Natural killer cell treated with Interleukin-12 subunit alpha and Interleukin-12 subunit beta and Interleukin-15 and Interleukin-18, amount 100 ng/mL, for 72 hours (primary cell): ENCODE data around the gene DPP6. TPM values are rescaled to one million over a fixed set of nuclear protein-coding genes. Genes with fewer than 3 reads are reported as not detected.

Experiments used
- ATAC-seq, 2 donors: fragments of 150-1000 bp; cut with Tn5 transposase in 1 of 2; sonication (Bioruptor Pico), chemical (Tn5 transposase) in 1 of 2; 2 replicates each; pipeline ENCODE4 v1.10.0; 2021
- DNase-seq: peaks from one replicate; pipeline ENCODE4 v3.0.0; 2022; ENCODE audit warnings: low spot score
- H3K27ac Mint-ChIP-seq, 2 donors: 1 replicate in 1 of 2; 2 replicates in 1 of 2; pipeline ENCODE4 v1.8.0; 2022; ENCODE audit warnings: mixed read lengths in 2 of 2, mild to moderate bottlenecking in 1 of 2, moderate library complexity in 1 of 2
- H3K27me3 Mint-ChIP-seq, 2 donors: 1 replicate in 1 of 2; 2 replicates in 1 of 2; pipeline ENCODE4 v1.8.0; 2022; ENCODE audit warnings: mixed read lengths in 2 of 2
- H3K36me3 Mint-ChIP-seq: one replicate; pipeline ENCODE4 v1.8.0; 2022; ENCODE audit warnings: mixed read lengths
- H3K4me1 Mint-ChIP-seq, 2 donors: 1 replicate in 1 of 2; 2 replicates in 1 of 2; pipeline ENCODE4 v1.8.0; 2022; ENCODE audit warnings: low read depth in 2 of 2, mixed read lengths in 2 of 2, mild to moderate bottlenecking in 1 of 2
- H3K4me3 Mint-ChIP-seq: one replicate; pipeline ENCODE4 v1.8.0; 2022; ENCODE audit warnings: mixed read lengths
- H3K9me3 Mint-ChIP-seq: 2 replicates; pipeline ENCODE4 v1.8.0; 2022; ENCODE audit warnings: mixed read lengths
- total RNA-seq, 2 donors: library from RNA; stranded (reverse); gene quantifications; one replicate each; pipeline ENCODE4 v1.2.3, GENCODE V29; 2022

DPP6 gene
- total RNA-seq, 2 donors from 2014 or later = not detected

DNA sequence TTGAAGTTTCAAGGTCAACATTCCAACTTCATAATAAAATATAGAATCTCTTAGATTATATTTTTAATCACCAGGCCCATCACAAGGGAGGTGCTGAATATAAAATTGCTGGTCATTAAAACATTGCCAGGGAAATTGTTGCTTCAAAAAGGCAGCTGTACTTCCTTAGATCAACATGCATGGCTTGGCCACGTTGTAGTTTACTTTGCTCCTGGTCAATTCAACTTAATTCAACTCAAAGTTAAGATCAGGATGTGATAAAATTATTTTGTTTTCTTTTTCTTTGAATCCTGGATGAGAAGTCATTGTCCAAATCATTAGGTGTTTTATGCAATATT lies 633.3 kb downstream of the DPP6 start:
- no peak overlapping the region for H3K27ac Mint-ChIP-seq
- no peaks in the 10 kb centered on the region for H3K4me1 Mint-ChIP-seq
- H3K9me3 Mint-ChIP-seq = peaks cover 14% of the 10 kb centered on the region
- H3K27me3 Mint-ChIP-seq = no peaks in the 10 kb centered on the region
- H3K4me3 Mint-ChIP-seq = no peak overlapping the region
- H3K36me3 Mint-ChIP-seq = no peaks in the 10 kb centered on the region
- ATAC-seq (no peak), DNase-seq (no peak)

DNA sequence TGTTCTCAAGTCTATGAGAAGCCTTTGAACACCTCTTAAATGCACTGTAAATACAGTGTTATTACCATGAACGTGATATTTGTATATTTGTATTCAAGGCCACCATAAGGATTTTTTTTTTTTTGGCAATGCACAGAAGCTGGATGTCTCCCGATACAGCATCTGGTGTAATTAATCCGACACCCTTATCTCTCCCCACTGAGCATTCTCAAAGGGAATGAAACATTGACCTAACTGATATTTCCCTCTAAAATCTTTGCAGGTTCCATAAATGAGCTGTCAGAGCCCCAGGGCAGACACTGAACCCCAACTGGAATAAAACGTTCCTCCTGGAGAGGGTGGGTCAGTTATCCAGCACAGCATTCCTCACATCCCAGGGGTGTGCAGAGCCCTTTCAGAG lies 634.1 kb downstream of the DPP6 start:
- no peak overlapping the region for H3K4me3 Mint-ChIP-seq
- peaks cover 14% of the 10 kb centered on the region for H3K9me3 Mint-ChIP-seq
- DNase-seq (no peak), ATAC-seq (no peak)
- no peaks in the 10 kb centered on the region for H3K27me3 Mint-ChIP-seq
- no peaks in the 10 kb centered on the region for H3K4me1 Mint-ChIP-seq
- no peak overlapping the region for H3K27ac Mint-ChIP-seq
- H3K36me3 Mint-ChIP-seq = no peaks in the 10 kb centered on the region

DNA sequence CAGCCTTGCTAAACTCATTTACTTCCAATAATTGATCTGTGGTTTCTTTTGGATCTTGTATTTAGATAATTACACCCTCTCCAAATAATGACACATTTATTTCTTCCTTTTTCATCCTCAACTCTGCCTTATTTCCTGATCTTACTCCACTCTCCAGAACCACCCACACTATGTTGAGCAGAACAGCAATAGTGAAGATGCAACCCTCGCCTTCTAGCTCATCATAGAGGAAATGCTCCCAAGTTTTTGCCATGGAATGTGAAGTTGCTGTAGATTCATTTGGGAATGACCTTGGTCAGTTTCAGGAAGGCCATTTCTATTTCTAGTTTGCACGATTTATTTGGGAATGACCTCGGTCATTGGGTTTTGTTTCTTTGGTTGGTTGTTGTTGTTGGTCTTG lies 636.8 kb downstream of the DPP6 start:
- H3K4me1 Mint-ChIP-seq = no peaks in the 10 kb centered on the region
- ATAC-seq = no peak
- no peaks in the 10 kb centered on the region for H3K27me3 Mint-ChIP-seq
- no peaks in the 10 kb centered on the region for H3K36me3 Mint-ChIP-seq
- no peak overlapping the region for H3K27ac Mint-ChIP-seq
- peaks cover 7% of the 10 kb centered on the region for H3K9me3 Mint-ChIP-seq
- DNase-seq = no peak
- no peak overlapping the region for H3K4me3 Mint-ChIP-seq

DNA sequence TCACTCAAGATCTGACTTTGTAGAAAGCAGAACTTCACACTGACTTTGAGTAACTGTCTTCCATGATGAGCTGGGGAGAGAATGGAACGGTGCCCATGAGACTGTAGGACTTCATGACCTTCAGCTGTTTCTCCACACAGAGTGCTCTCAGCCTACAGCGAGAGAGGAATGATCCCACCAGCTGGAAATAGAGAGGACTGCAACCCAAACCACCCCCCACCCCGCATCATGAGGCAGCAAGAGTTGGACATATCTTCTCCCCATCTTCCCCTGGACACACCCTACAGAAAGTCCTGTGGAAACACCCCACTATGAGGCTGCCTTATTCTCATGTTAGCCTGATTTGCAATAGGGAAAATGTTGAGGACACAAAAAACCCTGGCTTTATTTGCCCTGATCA lies 638.2 kb downstream of the DPP6 start:
- H3K4me3 Mint-ChIP-seq = no peak overlapping the region
- no peaks in the 10 kb centered on the region for H3K36me3 Mint-ChIP-seq
- H3K9me3 Mint-ChIP-seq = peaks cover 6% of the 10 kb centered on the region
- no peaks in the 10 kb centered on the region for H3K27me3 Mint-ChIP-seq
- ATAC-seq (no peak), DNase-seq (no peak)
- H3K27ac Mint-ChIP-seq = no peak overlapping the region
- no peaks in the 10 kb centered on the region for H3K4me1 Mint-ChIP-seq

DNA sequence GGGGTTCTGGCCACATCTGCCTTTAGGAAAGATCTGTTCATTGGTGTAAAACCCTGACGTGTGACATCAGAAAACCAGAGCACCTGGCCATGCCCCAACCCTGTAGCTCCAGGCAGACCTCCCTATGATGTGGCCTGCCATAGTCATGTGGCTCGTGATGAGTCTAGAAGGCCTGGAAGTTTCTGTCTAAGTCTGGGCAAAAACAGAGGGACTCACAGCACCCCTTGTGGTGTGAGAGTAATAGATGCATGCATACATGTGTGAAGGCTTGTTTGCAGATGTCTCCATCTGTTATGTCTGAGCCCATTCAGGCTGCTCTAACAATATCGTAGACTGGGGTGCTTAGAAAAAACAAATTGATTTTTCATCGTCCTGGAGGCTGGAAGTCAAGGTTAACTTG lies 641.5 kb downstream of the DPP6 start:
- no peak for ATAC-seq
- Mint-ChIP-seq H3K27ac (no peak overlapping the region), H3K4me1 (no peaks in the 10 kb centered on the region), H3K36me3 (no peaks in the 10 kb centered on the region), H3K27me3 (no peaks in the 10 kb centered on the region), H3K4me3 (no peak overlapping the region), H3K9me3 (peaks cover 8% of the 10 kb centered on the region)
- no peak for DNase-seq

DNA sequence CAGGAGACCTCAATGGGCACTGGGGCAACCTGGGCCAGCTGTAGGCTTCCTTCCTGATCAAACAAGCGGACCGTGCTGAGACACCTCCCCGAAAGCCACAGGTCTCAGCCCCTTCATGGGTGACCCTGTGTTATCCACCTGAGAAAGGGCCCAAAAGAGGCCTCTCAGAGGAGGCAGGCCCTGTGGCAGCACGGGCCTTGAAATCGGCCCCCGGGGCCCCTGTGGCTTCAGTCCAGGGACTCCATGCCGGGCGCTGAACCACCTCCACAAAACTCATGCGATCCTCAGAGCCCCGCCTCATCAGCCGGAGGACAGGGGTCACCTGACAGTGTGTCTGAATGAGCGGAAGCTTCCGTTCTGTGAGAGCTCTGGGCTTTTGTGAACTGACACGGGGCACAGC lies 643.6 kb downstream of the DPP6 start:
- H3K36me3 Mint-ChIP-seq = no peaks in the 10 kb centered on the region
- no peak overlapping the region for H3K27ac Mint-ChIP-seq
- H3K4me1 Mint-ChIP-seq = no peaks in the 10 kb centered on the region
- ATAC-seq = no peak
- H3K27me3 Mint-ChIP-seq = no peaks in the 10 kb centered on the region
- H3K9me3 Mint-ChIP-seq = peaks cover 4% of the 10 kb centered on the region
- DNase-seq = no peak
- no peak overlapping the region for H3K4me3 Mint-ChIP-seq

DNA sequence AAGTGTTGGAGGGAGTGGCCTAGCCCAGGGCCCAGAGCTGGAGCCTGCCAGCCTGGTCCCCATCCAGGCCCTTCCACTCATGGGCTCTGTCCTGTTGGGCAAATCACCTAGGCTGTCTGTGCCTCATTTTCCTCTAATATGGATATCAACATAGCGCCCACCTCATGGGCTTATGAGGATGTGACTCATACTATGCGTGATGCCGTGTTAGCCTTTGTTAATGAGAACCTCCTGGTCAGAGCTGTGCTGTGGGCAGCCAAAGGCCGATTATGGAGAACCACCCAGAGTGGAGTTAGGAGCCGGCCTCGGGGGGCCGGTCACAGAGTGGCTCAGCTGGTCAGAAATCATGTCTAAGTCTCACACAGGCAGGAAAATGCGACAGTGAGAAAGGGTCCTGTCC lies 644.4 kb downstream of the DPP6 start:
- Mint-ChIP-seq H3K27me3 (no peaks in the 10 kb centered on the region), H3K4me1 (no peaks in the 10 kb centered on the region), H3K9me3 (peaks cover 8% of the 10 kb centered on the region), H3K4me3 (no peak overlapping the region), H3K27ac (no peak overlapping the region), H3K36me3 (no peaks in the 10 kb centered on the region)
- DNase-seq = no peak
- no peak for ATAC-seq

DNA sequence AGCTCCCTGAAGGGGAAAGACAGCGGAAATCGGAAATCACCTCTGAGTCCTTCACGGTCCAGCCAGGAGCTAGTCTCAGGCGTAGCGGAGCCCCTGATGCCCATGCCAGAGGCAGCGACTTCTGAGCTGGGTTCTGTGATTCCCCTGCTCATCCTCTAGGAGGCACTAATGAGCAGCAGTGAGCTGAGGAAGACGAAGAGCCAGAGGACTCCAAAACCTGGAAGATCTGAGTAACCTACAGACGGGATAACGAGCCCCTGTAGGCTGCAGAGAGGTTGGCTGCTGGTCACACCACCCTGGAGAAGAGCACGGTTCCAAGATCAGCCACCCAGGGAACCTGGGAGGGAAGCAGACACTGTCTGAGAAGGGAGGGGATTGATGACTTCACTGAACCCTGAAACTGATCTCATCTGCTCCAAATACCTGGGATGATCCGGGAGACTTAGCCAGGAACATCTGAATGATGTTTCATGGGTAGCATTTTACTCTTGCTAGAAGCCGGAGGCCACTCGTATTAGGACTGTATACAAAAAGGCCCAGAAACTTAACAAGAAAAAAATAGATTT lies 646.6 kb downstream of the DPP6 start:
- H3K4me1 Mint-ChIP-seq = no peaks in the 10 kb centered on the region
- no peak for DNase-seq
- no peaks in the 10 kb centered on the region for H3K36me3 Mint-ChIP-seq
- H3K27ac Mint-ChIP-seq = no peak overlapping the region
- H3K27me3 Mint-ChIP-seq = no peaks in the 10 kb centered on the region
- no peak for ATAC-seq
- no peak overlapping the region for H3K4me3 Mint-ChIP-seq
- peaks cover 8% of the 10 kb centered on the region for H3K9me3 Mint-ChIP-seq

DNA sequence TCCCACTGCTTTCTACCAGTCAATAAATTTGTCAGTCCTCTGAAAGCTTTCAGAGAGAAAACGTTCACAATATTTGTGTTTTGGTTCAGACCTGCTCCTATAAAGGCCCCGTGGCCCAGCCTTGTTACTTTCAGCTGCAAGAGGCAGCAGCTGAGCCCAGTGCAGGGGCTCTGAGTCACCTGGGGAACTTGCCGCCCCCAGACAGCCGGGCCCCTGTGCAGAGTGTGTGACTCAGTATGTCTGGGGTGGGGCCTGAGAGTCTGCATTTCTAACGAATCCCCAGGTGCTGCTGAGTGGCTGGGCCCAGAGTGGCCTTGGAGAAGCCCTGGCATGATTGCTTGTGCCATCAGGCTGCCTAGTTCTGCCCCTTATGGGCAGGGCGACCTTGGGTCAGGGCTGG lies 647.2 kb downstream of the DPP6 start:
- Mint-ChIP-seq H3K36me3 (no peaks in the 10 kb centered on the region), H3K27me3 (no peaks in the 10 kb centered on the region), H3K4me1 (no peaks in the 10 kb centered on the region), H3K27ac (no peak overlapping the region), H3K4me3 (no peak overlapping the region), H3K9me3 (peaks cover 12% of the 10 kb centered on the region)
- DNase-seq (no peak), ATAC-seq (no peak)

DNA sequence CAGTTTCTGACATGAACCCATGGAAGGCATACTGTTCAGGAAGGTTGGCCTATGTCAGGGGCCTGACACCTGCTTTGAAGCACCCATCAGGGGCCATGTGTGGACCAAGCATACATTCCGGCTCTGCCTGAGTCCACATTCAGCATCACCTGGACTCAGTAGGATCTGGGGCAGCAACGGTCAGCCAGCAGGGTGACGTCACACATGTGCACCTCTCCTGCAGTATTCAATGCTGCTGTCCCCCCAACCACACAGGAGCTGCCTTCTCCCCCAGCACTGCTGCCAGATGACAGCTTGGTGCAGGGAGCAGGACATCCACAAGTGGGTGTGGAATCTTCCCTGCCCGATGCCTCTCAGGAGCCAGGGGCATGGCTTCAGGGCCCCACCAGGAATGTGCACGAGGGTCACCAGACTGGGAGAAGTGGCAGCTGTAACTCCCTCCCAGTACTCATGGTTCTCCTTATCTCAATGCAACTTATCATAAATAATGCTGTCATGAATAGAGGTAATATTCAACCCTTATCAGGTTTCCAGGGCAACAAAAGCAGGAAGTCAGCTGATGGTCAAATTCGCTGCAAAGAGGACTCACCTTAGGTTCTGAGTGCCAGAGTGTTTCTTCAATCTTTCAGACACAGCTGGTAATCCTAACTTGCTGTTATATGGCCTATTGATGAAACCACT lies 657.8 kb downstream of the DPP6 start:
- Mint-ChIP-seq H3K36me3 (no peaks in the 10 kb centered on the region), H3K4me3 (no peak overlapping the region), H3K4me1 (no peaks in the 10 kb centered on the region), H3K27me3 (no peaks in the 10 kb centered on the region), H3K9me3 (peaks cover 19% of the 10 kb centered on the region), H3K27ac (no peak overlapping the region)
- DNase-seq (no peak), ATAC-seq (no peak)

DNA sequence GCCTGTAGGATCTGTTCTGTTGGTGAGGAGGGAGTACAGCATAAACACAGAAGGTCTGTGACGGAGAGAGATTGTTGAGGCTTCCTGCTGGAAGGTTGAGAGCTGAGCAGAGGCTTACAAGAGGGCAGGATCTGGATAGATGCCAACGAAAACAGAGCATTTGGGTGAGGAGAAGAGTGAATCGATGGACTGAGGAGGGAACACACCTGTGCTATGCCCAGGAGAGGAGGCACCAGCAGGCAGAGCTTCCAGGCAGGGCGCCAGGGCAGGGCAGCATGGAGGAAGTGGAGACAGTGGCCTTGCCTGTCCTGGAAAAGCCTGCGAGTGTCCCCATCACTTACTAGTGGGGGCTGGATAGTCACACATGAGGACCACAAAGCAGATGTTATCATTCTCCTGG lies 667.8 kb downstream of the DPP6 start:
- Mint-ChIP-seq H3K4me3 (no peak overlapping the region), H3K9me3 (peaks cover 18% of the 10 kb centered on the region), H3K27ac (no peak overlapping the region), H3K27me3 (no peaks in the 10 kb centered on the region), H3K4me1 (no peaks in the 10 kb centered on the region), H3K36me3 (no peaks in the 10 kb centered on the region)
- ATAC-seq (peak in 1 of 2 donors; percentile 45), DNase-seq (no peak)

DNA sequence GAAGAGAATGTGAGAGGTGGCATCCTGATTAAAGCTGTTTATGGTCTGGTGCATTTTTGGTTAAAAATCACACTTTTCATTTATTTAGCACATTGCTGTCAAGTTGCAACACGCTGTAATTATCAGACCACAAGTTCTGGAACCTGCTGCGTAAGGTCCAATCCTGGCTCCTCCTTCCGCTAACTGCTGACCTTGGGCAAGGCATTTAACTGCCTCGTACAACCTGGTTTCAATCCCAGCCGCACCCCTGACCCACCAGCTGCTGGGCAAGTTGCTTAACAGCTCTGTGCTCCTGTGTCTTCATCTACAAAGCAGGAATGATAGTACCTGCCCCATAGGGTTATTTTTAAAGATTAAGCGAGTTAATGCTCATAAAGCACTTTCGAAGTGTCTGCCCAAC lies 668.9 kb downstream of the DPP6 start:
- H3K9me3 Mint-ChIP-seq = peaks cover 24% of the 10 kb centered on the region
- no peak for ATAC-seq
- no peak for DNase-seq
- no peaks in the 10 kb centered on the region for H3K27me3 Mint-ChIP-seq
- no peak overlapping the region for H3K4me3 Mint-ChIP-seq
- no peak overlapping the region for H3K27ac Mint-ChIP-seq
- H3K4me1 Mint-ChIP-seq = no peaks in the 10 kb centered on the region
- no peaks in the 10 kb centered on the region for H3K36me3 Mint-ChIP-seq

DNA sequence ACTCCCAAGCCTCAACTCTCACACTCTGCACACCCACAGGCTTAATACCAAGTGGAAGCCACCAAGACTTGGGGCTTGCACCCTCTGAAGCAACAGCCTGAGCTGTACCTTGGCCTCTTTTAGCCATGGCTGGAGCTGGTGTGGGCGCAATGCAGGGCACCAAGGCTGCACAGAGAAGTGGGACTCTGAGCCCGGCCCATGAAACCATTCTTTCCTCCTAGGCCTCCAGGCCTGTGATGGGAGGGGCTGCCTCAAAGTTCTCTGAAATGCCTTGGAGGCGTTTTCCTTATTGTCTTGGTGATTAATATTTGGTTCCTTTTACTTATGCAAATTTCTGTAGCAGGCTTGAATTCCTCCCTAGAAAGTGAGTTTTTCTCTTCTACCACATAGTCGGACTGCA lies 674.2 kb downstream of the DPP6 start:
- DNase-seq (no peak), ATAC-seq (no peak)
- no peak overlapping the region for H3K4me3 Mint-ChIP-seq
- H3K36me3 Mint-ChIP-seq = peaks cover 5% of the 10 kb centered on the region
- peaks cover 12% of the 10 kb centered on the region for H3K9me3 Mint-ChIP-seq
- H3K27me3 Mint-ChIP-seq = no peaks in the 10 kb centered on the region
- no peak overlapping the region for H3K27ac Mint-ChIP-seq
- no peaks in the 10 kb centered on the region for H3K4me1 Mint-ChIP-seq

DNA sequence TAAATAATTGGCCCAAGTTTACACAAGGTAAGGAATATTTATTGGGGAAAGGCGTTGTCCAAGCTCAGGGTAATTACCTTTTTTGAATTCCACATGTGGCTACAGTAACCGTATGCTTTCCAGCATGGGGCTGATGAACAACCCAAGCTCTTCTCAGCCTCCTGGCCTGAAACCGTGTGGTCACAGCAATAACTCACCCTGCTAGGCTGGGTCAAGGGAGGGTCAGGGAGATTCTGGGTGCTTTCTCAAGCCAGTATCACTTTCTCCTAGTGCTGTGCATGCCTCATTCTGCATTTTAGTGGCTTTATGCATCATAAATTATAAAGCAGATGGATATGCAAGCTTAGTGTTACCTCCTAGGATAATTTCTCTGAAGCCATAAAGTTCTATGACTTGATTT lies 676.9 kb downstream of the DPP6 start:
- Mint-ChIP-seq H3K36me3 (peaks cover 5% of the 10 kb centered on the region), H3K9me3 (peaks cover 16% of the 10 kb centered on the region), H3K4me3 (no peak overlapping the region), H3K4me1 (no peaks in the 10 kb centered on the region), H3K27me3 (no peaks in the 10 kb centered on the region), H3K27ac (no peak overlapping the region)
- ATAC-seq = no peak
- no peak for DNase-seq

DNA sequence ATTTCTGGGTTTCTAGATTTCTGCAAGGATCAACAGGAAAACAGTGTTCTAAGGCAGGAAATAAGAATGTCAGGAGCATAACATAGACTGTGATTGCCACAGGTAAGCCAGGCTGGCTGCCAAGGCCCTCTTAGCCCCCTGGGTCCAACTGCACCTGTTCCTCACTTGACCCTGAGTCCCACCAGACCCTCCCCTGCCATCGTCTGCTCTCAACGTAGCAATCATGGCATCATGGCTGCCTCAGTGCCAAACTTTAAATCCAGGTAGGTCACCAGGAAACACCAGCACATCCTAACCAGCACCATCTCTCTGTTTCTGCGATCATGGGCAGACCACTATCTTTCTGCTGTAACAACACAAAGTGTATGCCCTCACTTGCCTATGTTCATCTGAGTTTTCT lies 683.6 kb downstream of the DPP6 start:
- ATAC-seq = no peak
- H3K27me3 Mint-ChIP-seq = no peaks in the 10 kb centered on the region
- peaks cover 3% of the 10 kb centered on the region for H3K9me3 Mint-ChIP-seq

More for the DNA sequence above, 683.6 kb downstream of the DPP6 start:
- Mint-ChIP-seq H3K27ac (no peak overlapping the region), H3K4me3 (no peak overlapping the region), H3K36me3 (no peaks in the 10 kb centered on the region), H3K4me1 (no peaks in the 10 kb centered on the region)
- DNase-seq = no peak
